Suprapubic skin (tissue), 4 donors: ENCODE measurements around the gene SYNM. TPM values are rescaled to one million over a fixed set of nuclear protein-coding genes. Genes with fewer than 3 reads are reported as not detected.

Experiments
- DNase-seq, 2 donors: peaks; one replicate each; pipeline ENCODE4 v3.0.0-alpha.2; 2019; ENCODE audit warnings: low spot score in 2 of 2
- H3K27ac ChIP-seq: fragments of 200-600 bp; sonication (generic); one replicate; pipeline ENCODE4 v1.5.1; 2019
- H3K27me3 ChIP-seq: fragments of 200-600 bp; sonication (generic); one replicate; pipeline ENCODE4 v1.5.1; 2019
- H3K36me3 ChIP-seq: fragments of 200-600 bp; sonication (generic); one replicate; pipeline ENCODE4 v1.5.1; 2019
- H3K4me1 ChIP-seq: fragments of 200-600 bp; sonication (generic); one replicate; pipeline ENCODE4 v1.5.1; 2019
- H3K4me3 ChIP-seq: fragments of 200-600 bp; sonication (generic); one replicate; pipeline ENCODE4 v1.5.1; 2019; ENCODE audit warnings: mild to moderate bottlenecking
- H3K9me3 ChIP-seq: fragments of 200-600 bp; sonication (generic); one replicate; pipeline ENCODE4 v1.5.1; 2019
- EP300 ChIP-seq: sonication (generic); formaldehyde crosslinking; IDR thresholded peaks from one replicate; pipeline ENCODE4 v1.6.1; 2017; ENCODE audit warnings: antibody characterized with exemption
- POLR2A ChIP-seq, 2 donors: fragments of 450-650 bp; IDR thresholded peaks; one replicate each; pipeline ENCODE4 v1.6.1; 2017; ENCODE audit warnings: antibody characterized with exemption in 2 of 2, mild to moderate bottlenecking in 2 of 2, moderate library complexity in 2 of 2
- POLR2AphosphoS5 ChIP-seq, 3 donors: sonication (generic); formaldehyde crosslinking; IDR thresholded peaks; one replicate each; pipeline ENCODE4 v1.6.1; 2017; ENCODE audit warnings: antibody characterized with exemption in 3 of 3
- WGBS: methylation state at CpG from one replicate; pipeline ENCODE4 v1.1.5; 2018; 5-methylcytosine and 5-hydroxymethylcytosine counted together
- total RNA-seq, 4 donors: library from RNA; depleted of rRNA; stranded (reverse); fragments of >200 nt; gene quantifications; one replicate each; pipeline ENCODE4 v1.1.0, GENCODE V29; 2016
- TF ChIP-seq, protein P1 (sequence below), 2 donors: fragments of 200-600 bp in 1 of 2; fragments of 450-650 bp in 1 of 2; sonication (generic) in 1 of 2; IDR thresholded peaks; one replicate each; pipeline ENCODE4 v1.5.1; 2016 to 2019; ENCODE audit warnings: antibody characterized with exemption in 2 of 2, mild to moderate bottlenecking in 1 of 2, moderate library complexity in 1 of 2

The SYNM gene
- total RNA-seq, 4 donors from 2014 or later: 6.7 to 20.3 (median 10.7) TPM

DNA sequence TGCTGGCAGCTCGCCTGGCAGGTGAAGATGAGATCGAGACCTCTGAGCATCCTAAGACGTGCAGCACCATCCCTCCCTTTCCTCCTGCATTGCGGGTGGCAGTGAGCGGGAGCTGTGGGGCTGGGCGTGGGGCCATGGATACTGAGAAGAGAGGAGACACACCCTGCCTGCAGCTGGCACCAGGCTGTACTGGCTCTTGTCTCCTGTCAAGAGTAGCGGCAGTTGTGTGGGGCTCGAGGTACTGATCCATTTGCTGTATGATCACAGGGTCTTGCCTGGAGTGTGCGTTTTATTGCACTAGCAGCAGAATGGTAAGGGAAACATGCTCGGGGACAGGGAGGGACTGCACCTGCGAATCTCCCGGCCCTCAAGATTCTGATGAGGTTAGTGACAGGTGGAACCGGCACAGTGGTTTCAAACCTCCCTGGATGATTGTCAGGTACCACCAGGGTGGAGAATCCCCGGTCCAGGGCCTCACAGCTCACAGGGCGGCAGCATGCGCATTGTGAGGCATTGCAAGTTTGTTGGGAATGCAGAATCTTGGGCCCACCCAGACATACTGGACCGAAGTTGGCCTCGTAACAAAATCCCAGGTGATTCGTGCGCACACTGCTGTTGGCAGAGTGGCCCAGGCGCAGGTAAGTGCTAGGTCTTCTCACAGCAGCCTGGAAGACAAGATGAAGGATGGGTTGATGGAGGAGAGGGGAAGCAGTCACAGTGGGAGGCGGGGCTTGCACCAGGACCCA lies 14.1 kb downstream of the SYNM start:
- no peak overlapping the region for H3K27ac ChIP-seq
- WGBS: 67% methylated on average over 21 of the region's 22 CpGs
- H3K36me3 ChIP-seq: no peaks in the 10 kb centered on the region
- peak in 1 of 2 donors; percentile 65 for DNase-seq
- TF ChIP-seq POLR2AphosphoS5 (IDR thresholded peaks at IDR 0.05) (no peak), POLR2A (IDR thresholded peaks at IDR 0.05) (no peak), EP300 (no peak)
- TF ChIP-seq, protein P1, sequence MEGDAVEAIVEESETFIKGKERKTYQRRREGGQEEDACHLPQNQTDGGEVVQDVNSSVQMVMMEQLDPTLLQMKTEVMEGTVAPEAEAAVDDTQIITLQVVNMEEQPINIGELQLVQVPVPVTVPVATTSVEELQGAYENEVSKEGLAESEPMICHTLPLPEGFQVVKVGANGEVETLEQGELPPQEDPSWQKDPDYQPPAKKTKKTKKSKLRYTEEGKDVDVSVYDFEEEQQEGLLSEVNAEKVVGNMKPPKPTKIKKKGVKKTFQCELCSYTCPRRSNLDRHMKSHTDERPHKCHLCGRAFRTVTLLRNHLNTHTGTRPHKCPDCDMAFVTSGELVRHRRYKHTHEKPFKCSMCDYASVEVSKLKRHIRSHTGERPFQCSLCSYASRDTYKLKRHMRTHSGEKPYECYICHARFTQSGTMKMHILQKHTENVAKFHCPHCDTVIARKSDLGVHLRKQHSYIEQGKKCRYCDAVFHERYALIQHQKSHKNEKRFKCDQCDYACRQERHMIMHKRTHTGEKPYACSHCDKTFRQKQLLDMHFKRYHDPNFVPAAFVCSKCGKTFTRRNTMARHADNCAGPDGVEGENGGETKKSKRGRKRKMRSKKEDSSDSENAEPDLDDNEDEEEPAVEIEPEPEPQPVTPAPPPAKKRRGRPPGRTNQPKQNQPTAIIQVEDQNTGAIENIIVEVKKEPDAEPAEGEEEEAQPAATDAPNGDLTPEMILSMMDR (IDR thresholded peaks at IDR 0.05): no peak
- no peaks in the 10 kb centered on the region for H3K9me3 ChIP-seq
- H3K4me1 ChIP-seq: peaks cover 11% of the 10 kb centered on the region
- no peaks in the 10 kb centered on the region for H3K27me3 ChIP-seq
- H3K4me3 ChIP-seq: no peak overlapping the region

DNA sequence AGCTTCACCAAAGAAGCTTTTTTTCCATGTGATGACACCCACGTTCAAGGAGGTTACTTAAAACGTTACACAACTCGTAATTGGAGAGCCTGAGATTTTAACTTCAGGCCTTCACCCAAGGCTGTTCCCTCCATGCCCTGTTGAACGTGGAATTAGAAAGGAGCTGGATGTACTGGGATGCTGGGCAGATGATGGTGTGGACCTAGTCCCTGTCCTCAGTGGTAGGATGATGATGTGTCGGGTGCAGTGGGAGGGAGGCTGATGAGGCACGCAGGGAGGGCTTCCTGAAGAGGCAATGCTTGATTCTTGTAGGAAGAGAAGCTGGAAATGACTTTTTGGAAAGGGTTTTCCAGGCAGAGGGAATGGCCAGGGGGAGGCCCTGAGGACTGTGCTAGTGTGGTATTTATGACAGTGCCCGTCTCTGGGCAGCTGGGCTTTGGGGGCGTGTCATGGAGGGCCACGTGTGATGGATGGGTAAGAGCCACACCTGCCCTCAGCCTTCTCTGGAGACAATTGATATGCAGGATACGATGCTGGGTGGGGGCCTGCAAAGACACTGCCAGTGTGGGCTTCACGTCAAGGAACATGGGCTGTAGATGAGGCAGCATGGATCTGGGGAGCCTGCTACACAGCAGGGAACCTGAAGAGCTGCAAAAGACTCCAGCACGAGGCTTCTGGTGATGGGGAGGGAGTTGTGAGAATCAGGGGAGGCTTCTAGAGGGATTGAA lies 15.3 kb downstream of the SYNM start:
- Histone ChIP-seq H3K36me3 (no peaks in the 10 kb centered on the region), H3K27ac (no peak overlapping the region), H3K4me3 (no peak overlapping the region), H3K27me3 (no peaks in the 10 kb centered on the region), H3K4me1 (peaks cover 24% of the 10 kb centered on the region), H3K9me3 (no peaks in the 10 kb centered on the region)
- peak; percentile 33 to 53 for DNase-seq
- TF ChIP-seq, protein P1 (IDR thresholded peaks at IDR 0.05): no peak
- TF ChIP-seq POLR2A (IDR thresholded peaks at IDR 0.05): no peak
- TF ChIP-seq POLR2AphosphoS5 (IDR thresholded peaks at IDR 0.05): no peak
- no peak for TF ChIP-seq EP300
- WGBS: 90% methylated on average over 12 of the region's 12 CpGs

DNA sequence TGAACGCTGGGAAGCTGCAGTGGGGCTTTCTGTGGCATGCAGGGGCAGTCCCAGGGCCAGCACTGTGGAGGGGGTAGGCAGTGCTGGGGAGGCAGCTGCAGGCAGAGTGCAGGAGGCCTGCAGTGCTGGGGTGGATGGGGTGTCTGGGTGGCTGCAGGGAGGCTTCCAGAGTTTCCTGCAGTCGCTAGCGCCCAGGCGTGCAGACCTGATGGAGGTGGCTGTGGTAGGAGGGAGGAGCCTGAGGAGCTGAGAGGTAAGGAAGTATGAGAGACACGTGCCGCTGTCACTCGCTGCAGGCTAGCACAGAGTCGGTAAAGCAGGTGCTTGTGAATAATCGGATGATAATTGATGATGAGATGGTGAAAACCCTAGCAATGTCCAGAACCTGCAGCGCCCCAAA lies 16.3 kb downstream of the SYNM start:
- Histone ChIP-seq H3K36me3 (no peaks in the 10 kb centered on the region), H3K27me3 (no peaks in the 10 kb centered on the region), H3K4me1 (peaks cover 27% of the 10 kb centered on the region), H3K9me3 (no peaks in the 10 kb centered on the region), H3K4me3 (no peak overlapping the region), H3K27ac (no peak overlapping the region)
- WGBS: 80% methylated on average over 10 of the region's 10 CpGs
- TF ChIP-seq, protein P1 (IDR thresholded peaks at IDR 0.05): no peak
- TF ChIP-seq POLR2A (IDR thresholded peaks at IDR 0.05): no peak
- no peak for TF ChIP-seq EP300
- no peak for TF ChIP-seq POLR2AphosphoS5 (IDR thresholded peaks at IDR 0.05)
- peak in 1 of 2 donors; percentile 49 for DNase-seq

DNA sequence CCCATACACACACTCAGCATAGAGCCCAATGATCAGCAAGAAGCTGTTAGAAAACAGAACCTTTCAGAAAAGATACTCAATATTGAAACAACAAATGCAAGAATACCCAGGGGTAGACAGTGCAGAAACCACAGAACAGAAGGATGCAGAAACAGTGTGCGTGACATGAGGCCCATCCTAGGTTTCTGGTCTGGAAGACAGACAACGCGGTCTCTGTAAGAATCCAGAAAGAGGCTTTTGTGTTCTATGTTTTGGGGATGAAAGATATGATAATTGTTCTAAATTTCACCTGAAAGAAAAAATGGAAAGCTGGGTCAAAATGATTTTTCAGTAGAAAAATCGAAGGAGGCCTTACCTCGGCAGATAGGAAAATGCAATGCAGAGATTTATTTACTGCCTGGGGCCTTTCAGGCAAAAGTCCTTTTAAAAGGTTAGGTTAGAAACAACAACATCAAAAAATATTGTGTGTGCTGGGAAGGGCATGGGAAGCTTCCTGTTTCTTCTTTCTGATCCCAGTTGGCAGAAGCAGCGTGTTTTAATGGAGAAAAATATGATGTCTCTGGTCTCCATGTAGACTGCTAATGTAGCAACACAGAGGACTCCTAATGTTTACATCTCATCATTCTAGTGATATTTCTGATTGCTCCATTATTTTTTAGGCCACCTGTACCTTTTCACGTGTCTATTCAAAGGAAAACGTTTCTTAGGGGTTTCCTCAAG lies 17.0 kb downstream of the SYNM start:
- no peaks in the 10 kb centered on the region for H3K9me3 ChIP-seq
- no peak overlapping the region for H3K27ac ChIP-seq
- peaks cover 27% of the 10 kb centered on the region for H3K4me1 ChIP-seq
- H3K4me3 ChIP-seq: no peak overlapping the region
- H3K27me3 ChIP-seq: no peaks in the 10 kb centered on the region
- 76% methylated on average over 8 of the region's 8 CpGs for WGBS
- no peak for DNase-seq
- TF ChIP-seq, protein P1 (IDR thresholded peaks at IDR 0.05): no peak
- no peaks in the 10 kb centered on the region for H3K36me3 ChIP-seq
